HG03139 (cell line): ENCODE measurements around the gene UGT1A3.

ENCODE experiments used
- ATAC-seq: cut with Tn5 transposase; IDR thresholded peaks from one replicate; pipeline ENCODE4 v1.9.1; 2021; ENCODE audit not compliant: unreplicated experiment

The UGT1A3 gene

GRCh38 chr2:233793465-233794127 lies 64.8 kb downstream of the UGT1A3 start:
- ATAC-seq: no peak

GRCh38 chr2:233794128-233794658 lies 65.4 kb downstream of the UGT1A3 start:
- ATAC-seq: no peak

GRCh38 chr2:233795735-233796171 lies 66.9 kb downstream of the UGT1A3 start:
- no peak for ATAC-seq

GRCh38 chr2:233796254-233796653 lies 67.4 kb downstream of the UGT1A3 start:
- no peak for ATAC-seq

- no peak for ATAC-seq
These were observed 69.7 kb downstream of the UGT1A3 start for GRCh38 chr2:233798335-233799086.

- ATAC-seq: no peak
These were observed 70.3 kb downstream of the UGT1A3 start for GRCh38 chr2:233799087-233799665.

GRCh38 chr2:233799716-233800115 lies 70.9 kb downstream of the UGT1A3 start:
- ATAC-seq: no peak

GRCh38 chr2:233800208-233800607 lies 71.4 kb downstream of the UGT1A3 start:
- ATAC-seq: no peak

GRCh38 chr2:233801357-233802131 lies 72.7 kb downstream of the UGT1A3 start:
- no peak for ATAC-seq

- no peak for ATAC-seq
These were observed 73.4 kb downstream of the UGT1A3 start for GRCh38 chr2:233802132-233802815.

- ATAC-seq: no peak
These were observed 74.6 kb downstream of the UGT1A3 start for GRCh38 chr2:233803292-233803911.

GRCh38 chr2:233803994-233804393 lies 75.2 kb downstream of the UGT1A3 start:
- no peak for ATAC-seq

- no peak for ATAC-seq
These were observed 78.5 kb downstream of the UGT1A3 start for GRCh38 chr2:233807215-233807865.

- ATAC-seq: no peak
These were observed 79.4 kb downstream of the UGT1A3 start for GRCh38 chr2:233807966-233808935.

GRCh38 chr2:233810385-233810784 lies 81.5 kb downstream of the UGT1A3 start:
- no peak for ATAC-seq

- no peak for ATAC-seq
These were observed 82.2 kb downstream of the UGT1A3 start for GRCh38 chr2:233811087-233811486.

GRCh38 chr2:233811732-233812131 lies 82.9 kb downstream of the UGT1A3 start:
- no peak for ATAC-seq
